Chondrocyte (in vitro differentiated cells): ENCODE measurements around the gene CEP43. TPM values are rescaled to one million over a fixed set of nuclear protein-coding genes. Genes with fewer than 3 reads are reported as not detected.

ENCODE experiments used
- DNase-seq: peaks from one replicate; pipeline ENCODE4 v3.0.0; 2021; ENCODE audit warnings: mixed read lengths, low spot score
- H3K27ac Mint-ChIP-seq: one replicate; pipeline ENCODE4 v1.8.0; 2021; ENCODE audit warnings: mild to moderate bottlenecking, moderate library complexity, mixed read lengths; ENCODE audit not compliant: unreplicated experiment
- H3K27me3 Mint-ChIP-seq: 2 replicates; pipeline ENCODE4 v1.8.0; 2021; ENCODE audit warnings: low read depth, mixed read lengths
- H3K36me3 Mint-ChIP-seq: 2 replicates; pipeline ENCODE4 v1.8.0; 2021; ENCODE audit warnings: low read depth, mixed read lengths
- H3K4me1 Mint-ChIP-seq: 2 replicates; pipeline ENCODE4 v1.8.0; 2021; ENCODE audit warnings: low read depth, mild to moderate bottlenecking, mixed read lengths
- H3K4me3 Mint-ChIP-seq: one replicate; pipeline ENCODE4 v1.8.0; 2021; ENCODE audit warnings: mild to moderate bottlenecking, moderate library complexity, mixed read lengths; ENCODE audit not compliant: unreplicated experiment
- H3K9me3 Mint-ChIP-seq: 2 replicates; pipeline ENCODE4 v1.8.0; 2021; ENCODE audit warnings: low read depth, mixed read lengths
- CTCF ChIP-seq: fragments of 200-600 bp; sonication (generic); IDR thresholded peaks from 2 replicates; pipeline ENCODE4 v1.5.0; 2021; ENCODE audit warnings: antibody characterized with exemption, mild to moderate bottlenecking, moderate library complexity
- total RNA-seq: library from RNA; stranded (reverse); gene quantifications from 3 replicates; pipeline ENCODE4 v1.2.1, GENCODE V29; 2021

Gene CEP43
- total RNA-seq, 1 donor from 2014 or later = 11.7 TPM

- Mint-ChIP-seq H3K27me3 (no peaks in the 10 kb centered on the region), H3K9me3 (no peaks in the 10 kb centered on the region), H3K27ac (no peak overlapping the region), H3K36me3 (peaks cover 51% of the 10 kb centered on the region), H3K4me1 (no peaks in the 10 kb centered on the region), H3K4me3 (no peak overlapping the region)
- no peak for DNase-seq
- TF ChIP-seq CTCF = no peak
Observed at GRCh38 chr6:167030222-167031072, 31.2 kb downstream of the CEP43 start.

- no peaks in the 10 kb centered on the region for H3K4me1 Mint-ChIP-seq
- no peak for DNase-seq
- no peaks in the 10 kb centered on the region for H3K27me3 Mint-ChIP-seq
- no peak overlapping the region for H3K27ac Mint-ChIP-seq
- H3K4me3 Mint-ChIP-seq = no peak overlapping the region
- TF ChIP-seq CTCF = no peak
- H3K36me3 Mint-ChIP-seq = peaks cover 53% of the 10 kb centered on the region
- no peaks in the 10 kb centered on the region for H3K9me3 Mint-ChIP-seq
Observed at GRCh38 chr6:167031082-167031709, 32.0 kb downstream of the CEP43 start.

GRCh38 chr6:167034056-167034455 is 34.9 kb downstream of the CEP43 start:
- H3K4me1 Mint-ChIP-seq = no peaks in the 10 kb centered on the region
- H3K4me3 Mint-ChIP-seq = no peak overlapping the region
- DNase-seq = no peak
- H3K27me3 Mint-ChIP-seq = no peaks in the 10 kb centered on the region
- no peak for TF ChIP-seq CTCF
- no peak overlapping the region for H3K27ac Mint-ChIP-seq
- peaks cover 37% of the 10 kb centered on the region for H3K36me3 Mint-ChIP-seq
- H3K9me3 Mint-ChIP-seq = no peaks in the 10 kb centered on the region

GRCh38 chr6:167037762-167038161 is 38.6 kb downstream of the CEP43 start:
- no peak overlapping the region for H3K27ac Mint-ChIP-seq
- H3K4me1 Mint-ChIP-seq = no peaks in the 10 kb centered on the region
- no peak overlapping the region for H3K4me3 Mint-ChIP-seq
- H3K27me3 Mint-ChIP-seq = no peaks in the 10 kb centered on the region
- no peak for DNase-seq
- peaks cover 2% of the 10 kb centered on the region for H3K9me3 Mint-ChIP-seq
- no peak for TF ChIP-seq CTCF
- peaks cover 24% of the 10 kb centered on the region for H3K36me3 Mint-ChIP-seq

GRCh38 chr6:167044696-167045095 is 45.5 kb downstream of the CEP43 start:
- Mint-ChIP-seq H3K27me3 (no peaks in the 10 kb centered on the region), H3K27ac (no peak overlapping the region), H3K4me1 (no peaks in the 10 kb centered on the region), H3K4me3 (no peak overlapping the region), H3K36me3 (peaks cover 4% of the 10 kb centered on the region), H3K9me3 (no peaks in the 10 kb centered on the region)
- TF ChIP-seq CTCF = no peak
- DNase-seq = no peak
